Smooth muscle cell (in vitro differentiated cells): ENCODE results near the gene ECHDC3. TPM values are rescaled to one million over a fixed set of nuclear protein-coding genes. Genes with fewer than 3 reads are reported as not detected.
A peak's percentile ranks its signal among the peaks of the same experiment; 100 is the strongest.

Source experiments
- DNase-seq: peaks from one replicate; lab custom pipeline; 2025; ENCODE audit not compliant: unreplicated experiment; lab: John Stamatoyannopoulos, UW
- H2AFZ ChIP-seq: fragments of 200-600 bp; sonication (generic); 2 replicates; pipeline ENCODE4 v1.6.0; 2016; ENCODE audit warnings: antibody characterized with exemption, low read depth, mild to moderate bottlenecking
- H3F3A ChIP-seq: fragments of 200-600 bp; sonication (generic); 2 replicates; pipeline ENCODE4 v1.6.0; 2017; ENCODE audit warnings: antibody characterized with exemption, low read depth
- H3K27ac ChIP-seq: fragments of 200-600 bp; sonication (generic); 2 replicates; pipeline ENCODE4 v1.5.1; 2016; ENCODE audit warnings: low read depth, mild to moderate bottlenecking
- H3K27me3 ChIP-seq: fragments of 200-600 bp; sonication (generic); 2 replicates; pipeline ENCODE4 v1.6.1; 2016; ENCODE audit warnings: low read depth, mild to moderate bottlenecking
- H3K36me3 ChIP-seq: fragments of 200-600 bp; sonication (generic); 2 replicates; pipeline ENCODE4 v1.5.1; 2016; ENCODE audit warnings: low read depth
- H3K4me1 ChIP-seq: fragments of 200-600 bp; sonication (generic); 2 replicates; pipeline ENCODE4 v1.5.1; 2016; ENCODE audit warnings: low read depth
- H3K4me2 ChIP-seq: fragments of 200-600 bp; sonication (generic); 2 replicates; pipeline ENCODE4 v1.6.0; 2016; ENCODE audit warnings: mild to moderate bottlenecking
- H3K4me3 ChIP-seq: fragments of 200-600 bp; sonication (generic); 2 replicates; pipeline ENCODE4 v1.5.1; 2016; ENCODE audit warnings: mild to moderate bottlenecking
- H3K79me2 ChIP-seq: fragments of 200-600 bp; sonication (generic); 2 replicates; pipeline ENCODE4 v1.6.0; 2016; ENCODE audit warnings: low read depth, mild to moderate bottlenecking
- H3K9ac ChIP-seq: fragments of 200-600 bp; sonication (generic); 2 replicates; pipeline ENCODE4 v1.6.0; 2016; ENCODE audit warnings: low read depth
- H3K9me3 ChIP-seq: fragments of 200-600 bp; sonication (generic); replicated peaks from 2 replicates; pipeline ENCODE4 v1.5.1; 2016; ENCODE audit warnings: low read depth
- H4K20me1 ChIP-seq: fragments of 200-600 bp; sonication (generic); 2 replicates; pipeline ENCODE4 v1.6.0; 2016; ENCODE audit warnings: low read depth
- CTCF ChIP-seq: fragments of 200-600 bp; sonication (generic); IDR thresholded peaks from 2 replicates; pipeline ENCODE4 v1.5.1; 2017; ENCODE audit warnings: borderline replicate concordance, mild to moderate bottlenecking, antibody characterized with exemption; ENCODE audit not compliant: insufficient read depth, poor library complexity, severe bottlenecking
- WGBS: methylation state at CpG from one replicate; pipeline ENCODE4 v1.1.7; 2016; ENCODE audit warnings: low lambda C conversion rate; 5-methylcytosine and 5-hydroxymethylcytosine counted together
- polyA plus RNA-seq: library from polyadenylated mRNA; unstranded; fragments of >200 nt; fragmentation: Nextera tagmentation; extraction: Ambion mirVana; gene quantifications from 2 replicates; pipeline ENCODE4 v1.2.1, GENCODE V29; 2016
- total RNA-seq: library from RNA; depleted of rRNA; stranded (reverse); fragments of >200 nt; gene quantifications from 2 replicates; pipeline ENCODE4 v1.2.3, GENCODE V29; 2014

The ECHDC3 gene
- total and polyA plus RNA-seq, 2 experiments from 2014 or later: 8.7 to 10.2 TPM

GRCh38 chr10:11724938-11725776, 17.0 kb upstream of the ECHDC3 start:
- Histone ChIP-seq H3K79me2 (no peaks in the 10 kb centered on the region), H3K4me2 (no peak overlapping the region), H2AFZ (no peak overlapping the region), H3F3A (no peaks in the 10 kb centered on the region), H3K4me1 (no peaks in the 10 kb centered on the region), H3K27me3 (no peaks in the 10 kb centered on the region), H4K20me1 (no peaks in the 10 kb centered on the region), H3K27ac (no peak overlapping the region), H3K36me3 (no peaks in the 10 kb centered on the region), H3K9me3 (no peaks in the 10 kb centered on the region), H3K9ac (no peak overlapping the region), H3K4me3 (no peak overlapping the region)
- TF ChIP-seq CTCF: peak; percentile 65
- WGBS: 74% methylated on average over 19 of the region's 20 CpGs
- no peak for DNase-seq

- Histone ChIP-seq H3K36me3 (no peaks in the 10 kb centered on the region), H3K79me2 (no peaks in the 10 kb centered on the region), H3F3A (no peaks in the 10 kb centered on the region), H2AFZ (no peak overlapping the region), H3K9me3 (no peaks in the 10 kb centered on the region), H3K27ac (no peak overlapping the region), H3K27me3 (no peaks in the 10 kb centered on the region), H3K4me3 (no peak overlapping the region), H3K4me1 (no peaks in the 10 kb centered on the region), H4K20me1 (no peaks in the 10 kb centered on the region), H3K4me2 (no peak overlapping the region), H3K9ac (no peak overlapping the region)
- DNase-seq: no peak
- 92% methylated on average over 10 of the region's 10 CpGs for WGBS
- no peak for TF ChIP-seq CTCF
These were observed 16.3 kb upstream of the ECHDC3 start for GRCh38 chr10:11725912-11726311.

- WGBS: 95% methylated on average over 4 of the region's 4 CpGs
These were observed 14.6 kb upstream of the ECHDC3 start for GRCh38 chr10:11727563-11727962.

More at GRCh38 chr10:11727563-11727962, 14.6 kb upstream of the ECHDC3 start:
- H3K9ac ChIP-seq: no peak overlapping the region
- H3K27ac ChIP-seq: no peak overlapping the region
- no peak overlapping the region for H3K4me2 ChIP-seq
- H3K36me3 ChIP-seq: no peaks in the 10 kb centered on the region
- no peaks in the 10 kb centered on the region for H3K9me3 ChIP-seq
- no peaks in the 10 kb centered on the region for H3K27me3 ChIP-seq
- no peaks in the 10 kb centered on the region for H3F3A ChIP-seq
- TF ChIP-seq CTCF: no peak
- H3K79me2 ChIP-seq: no peaks in the 10 kb centered on the region
- no peak overlapping the region for H2AFZ ChIP-seq
- H4K20me1 ChIP-seq: no peaks in the 10 kb centered on the region
- H3K4me1 ChIP-seq: no peaks in the 10 kb centered on the region
- DNase-seq: no peak
- no peak overlapping the region for H3K4me3 ChIP-seq
